ENCODE results near the gene M1AP.

DNA sequence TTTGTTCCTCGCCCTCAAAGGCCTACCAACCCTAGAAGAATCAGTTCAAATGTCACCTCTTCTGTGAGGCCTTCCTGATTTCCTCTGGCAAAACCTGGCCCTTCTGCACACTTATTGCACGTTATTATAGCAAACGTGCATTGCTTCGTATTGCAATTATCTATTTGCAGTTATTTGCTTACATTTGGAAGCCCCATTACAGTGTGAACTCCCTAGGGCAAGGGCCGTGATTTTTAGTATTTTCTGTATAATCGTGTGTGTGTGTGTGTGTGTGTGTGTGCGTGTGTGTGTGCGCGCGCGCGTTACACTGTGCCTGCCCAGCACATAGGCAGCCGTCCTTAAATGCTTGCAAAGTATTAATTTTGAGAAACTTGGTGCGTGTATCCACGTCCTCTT is 5.5 kb upstream of the M1AP start:
- TF ChIP-seq EZH2 (IDR thresholded peaks at IDR 0.05): no peak
- TF ChIP-seq, protein P1, sequence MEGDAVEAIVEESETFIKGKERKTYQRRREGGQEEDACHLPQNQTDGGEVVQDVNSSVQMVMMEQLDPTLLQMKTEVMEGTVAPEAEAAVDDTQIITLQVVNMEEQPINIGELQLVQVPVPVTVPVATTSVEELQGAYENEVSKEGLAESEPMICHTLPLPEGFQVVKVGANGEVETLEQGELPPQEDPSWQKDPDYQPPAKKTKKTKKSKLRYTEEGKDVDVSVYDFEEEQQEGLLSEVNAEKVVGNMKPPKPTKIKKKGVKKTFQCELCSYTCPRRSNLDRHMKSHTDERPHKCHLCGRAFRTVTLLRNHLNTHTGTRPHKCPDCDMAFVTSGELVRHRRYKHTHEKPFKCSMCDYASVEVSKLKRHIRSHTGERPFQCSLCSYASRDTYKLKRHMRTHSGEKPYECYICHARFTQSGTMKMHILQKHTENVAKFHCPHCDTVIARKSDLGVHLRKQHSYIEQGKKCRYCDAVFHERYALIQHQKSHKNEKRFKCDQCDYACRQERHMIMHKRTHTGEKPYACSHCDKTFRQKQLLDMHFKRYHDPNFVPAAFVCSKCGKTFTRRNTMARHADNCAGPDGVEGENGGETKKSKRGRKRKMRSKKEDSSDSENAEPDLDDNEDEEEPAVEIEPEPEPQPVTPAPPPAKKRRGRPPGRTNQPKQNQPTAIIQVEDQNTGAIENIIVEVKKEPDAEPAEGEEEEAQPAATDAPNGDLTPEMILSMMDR (IDR thresholded peaks at IDR 0.05): no peak

All from neural progenitor cell (in vitro differentiated cells).